HG03565 (cell line): Measurements from ENCODE around the gene HPRT1.

Source experiments
- ATAC-seq: cut with Tn5 transposase; IDR thresholded peaks from one replicate; pipeline ENCODE4 v1.9.1; 2021; ENCODE audit warnings: mild to moderate bottlenecking, moderate library complexity; ENCODE audit not compliant: unreplicated experiment

HPRT1 gene

DNA sequence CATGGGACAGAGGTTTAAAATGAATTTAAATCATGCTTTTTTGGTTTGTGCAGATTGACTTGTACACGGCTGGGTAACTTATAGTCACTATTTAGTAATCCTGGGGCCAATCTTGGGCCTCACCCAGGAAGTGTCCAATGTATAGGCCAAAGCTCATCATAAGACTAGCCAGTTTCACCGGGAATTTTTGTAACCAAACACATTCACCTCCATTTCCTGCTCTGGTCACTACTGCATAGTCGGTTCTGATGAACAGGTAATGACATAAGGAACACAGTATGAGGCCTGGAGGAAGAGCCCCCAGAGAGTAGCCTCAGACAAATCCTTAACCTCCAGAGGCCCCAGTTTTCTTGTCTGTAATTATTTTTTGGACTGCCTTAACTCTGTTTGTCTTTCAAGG is 81.9 kb downstream of the HPRT1 start:
- ATAC-seq, result no peak

DNA sequence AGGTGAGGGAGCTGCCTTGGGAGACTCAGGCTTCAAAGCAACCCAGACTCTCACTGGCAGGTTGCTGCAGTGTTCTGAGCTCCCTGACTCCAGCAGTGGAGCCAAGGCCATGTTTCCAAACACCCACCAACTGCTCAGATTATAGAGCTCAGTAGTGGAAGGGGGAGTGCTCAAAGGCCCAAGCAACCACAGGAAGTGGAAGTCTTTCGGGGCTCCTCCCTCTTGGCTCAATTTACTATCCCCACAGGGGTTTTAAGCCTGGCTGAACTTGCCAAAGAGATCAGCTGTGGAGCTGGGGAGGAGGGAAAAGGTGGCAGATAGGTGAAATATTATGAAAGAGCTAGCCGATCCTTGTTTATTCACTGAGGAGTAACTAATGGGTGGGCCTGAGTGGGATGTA is 82.5 kb downstream of the HPRT1 start:
- no peak for ATAC-seq

DNA sequence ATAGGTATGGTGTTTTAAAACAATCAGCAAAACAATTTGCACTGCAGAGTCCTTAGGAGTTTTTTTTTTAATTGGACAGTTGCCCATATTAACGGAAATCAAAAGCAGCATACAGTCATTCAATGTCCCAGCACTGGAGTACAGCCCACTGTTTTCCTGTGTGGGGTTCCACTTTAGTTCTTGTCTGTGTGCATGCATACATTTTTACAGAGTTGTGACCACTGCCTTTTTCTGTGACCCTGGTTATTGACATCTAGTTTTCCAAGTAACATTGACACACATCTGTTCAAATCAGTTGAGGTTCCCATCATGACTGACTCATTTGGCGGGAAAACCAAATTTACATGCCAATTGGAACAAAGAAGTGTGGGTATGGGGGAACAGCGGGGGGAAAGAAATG is 83.3 kb downstream of the HPRT1 start:
- ATAC-seq, result no peak

DNA sequence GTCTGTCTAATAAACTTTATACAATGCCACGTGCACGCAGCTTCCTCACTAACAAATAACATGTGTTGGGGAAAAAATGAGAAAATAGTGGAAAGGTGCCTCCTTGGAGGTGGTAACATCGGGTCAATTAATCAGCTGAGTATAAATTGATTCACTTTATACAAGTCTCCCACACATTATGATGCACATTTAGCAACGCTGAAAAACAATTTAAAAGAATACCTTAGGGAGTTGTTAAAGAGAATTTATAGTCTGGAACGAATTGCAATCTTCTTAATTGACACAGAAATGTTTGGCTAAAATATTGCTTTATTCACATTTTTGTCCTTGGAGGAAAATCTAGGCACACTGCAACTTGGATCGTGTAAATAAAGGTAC is 84.2 kb downstream of the HPRT1 start:
- no peak for ATAC-seq

DNA sequence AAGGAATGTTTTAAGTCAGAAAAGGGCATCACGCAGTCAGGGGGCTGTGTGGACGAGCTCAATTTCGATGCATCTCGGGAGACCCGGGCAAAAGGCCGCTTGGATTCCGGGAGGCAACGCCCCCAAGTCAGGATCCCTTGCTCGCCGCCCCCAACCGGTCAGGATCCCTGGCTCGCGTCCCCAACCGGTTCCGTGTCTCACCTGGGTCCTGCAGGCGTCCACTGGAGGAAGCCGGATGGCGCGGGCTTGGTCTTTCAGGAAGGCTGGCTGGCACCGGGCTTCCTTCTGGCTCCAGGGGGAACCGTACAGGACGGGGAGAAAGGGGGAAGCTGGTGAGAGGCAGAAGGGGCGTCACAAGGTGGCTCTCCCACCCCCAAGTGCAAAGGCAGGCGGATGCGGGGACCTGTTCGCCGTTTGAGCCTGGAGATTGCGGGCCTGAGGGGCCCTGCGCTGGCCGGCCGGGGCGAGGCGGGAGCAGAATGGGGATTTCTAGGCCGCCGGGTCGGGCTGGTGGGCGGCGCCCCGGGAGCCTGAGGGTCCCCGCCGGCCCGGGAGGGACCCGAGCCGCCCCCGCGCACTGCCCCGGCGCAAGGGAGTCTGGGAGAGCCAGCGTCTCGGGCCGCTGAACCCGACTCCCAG is 84.7 kb downstream of the HPRT1 start:
- no peak for ATAC-seq

DNA sequence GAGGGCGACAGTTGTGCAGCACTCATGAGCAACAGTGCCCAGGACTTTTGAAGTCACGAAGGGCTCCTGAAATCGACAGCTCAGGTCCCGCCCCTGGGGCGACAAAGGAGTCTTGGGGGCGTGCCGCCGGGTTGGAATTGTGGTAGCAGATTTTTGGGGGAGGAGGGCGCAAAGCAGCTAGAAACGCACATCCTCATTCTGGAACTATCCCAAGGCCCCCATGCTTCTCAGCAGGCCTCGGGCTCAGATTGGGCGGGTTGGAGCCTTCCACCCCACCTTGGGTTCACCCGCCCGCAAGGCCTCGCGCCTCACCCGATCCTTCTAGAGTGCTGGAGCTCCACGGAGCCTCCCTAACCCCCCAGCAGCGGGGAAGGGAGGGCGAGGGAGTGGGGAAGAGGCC is 85.5 kb downstream of the HPRT1 start:
- ATAC-seq, result no peak

DNA sequence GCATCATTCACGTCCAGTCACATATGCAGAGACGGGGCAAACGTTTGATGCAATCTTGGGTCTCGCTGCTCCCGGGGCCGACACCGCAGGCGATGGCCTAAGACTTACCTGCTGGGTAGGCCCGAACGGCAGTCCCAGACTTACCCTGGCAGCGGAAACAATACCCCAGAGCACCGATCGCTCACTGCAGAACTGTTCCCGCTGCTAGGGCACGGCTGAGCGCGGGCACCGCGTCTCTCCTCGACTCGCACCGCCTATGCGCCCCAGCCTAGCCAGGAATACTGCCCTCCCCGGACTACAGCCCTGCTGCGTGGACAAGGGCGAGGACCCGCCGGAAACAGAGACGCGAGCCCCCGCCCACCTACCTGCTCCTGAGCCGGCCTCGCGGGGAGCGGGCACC is 86.2 kb downstream of the HPRT1 start:
- ATAC-seq, result no peak

DNA sequence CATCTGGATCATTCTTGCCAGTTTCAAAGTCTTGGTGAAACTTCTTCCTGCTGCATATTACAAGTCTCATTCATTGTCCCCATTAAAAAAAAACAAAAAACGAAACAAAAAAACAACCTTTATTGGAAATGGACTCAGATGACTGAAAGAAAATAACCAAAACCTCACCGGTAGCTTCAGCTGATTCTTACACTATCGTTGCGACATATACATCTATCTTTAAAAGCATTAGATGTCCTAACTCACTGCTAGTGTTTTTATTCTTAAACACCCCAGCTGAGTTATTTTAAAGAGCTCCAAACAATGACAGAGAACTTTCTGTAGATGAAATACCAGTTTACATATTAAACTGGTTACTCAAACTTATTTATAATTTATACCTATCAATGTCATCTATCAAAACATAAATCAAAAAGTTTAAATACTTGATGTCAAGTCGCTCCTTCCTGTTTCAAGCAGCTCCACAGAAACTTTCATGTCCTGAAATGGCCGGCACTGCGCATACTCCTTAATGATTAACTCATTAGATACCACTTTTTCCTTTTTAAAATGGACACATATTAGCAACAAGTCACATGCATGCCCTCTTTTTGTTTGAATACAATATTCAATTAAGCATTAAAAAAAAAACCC is 87.2 kb downstream of the HPRT1 start:
- ATAC-seq, result no peak

DNA sequence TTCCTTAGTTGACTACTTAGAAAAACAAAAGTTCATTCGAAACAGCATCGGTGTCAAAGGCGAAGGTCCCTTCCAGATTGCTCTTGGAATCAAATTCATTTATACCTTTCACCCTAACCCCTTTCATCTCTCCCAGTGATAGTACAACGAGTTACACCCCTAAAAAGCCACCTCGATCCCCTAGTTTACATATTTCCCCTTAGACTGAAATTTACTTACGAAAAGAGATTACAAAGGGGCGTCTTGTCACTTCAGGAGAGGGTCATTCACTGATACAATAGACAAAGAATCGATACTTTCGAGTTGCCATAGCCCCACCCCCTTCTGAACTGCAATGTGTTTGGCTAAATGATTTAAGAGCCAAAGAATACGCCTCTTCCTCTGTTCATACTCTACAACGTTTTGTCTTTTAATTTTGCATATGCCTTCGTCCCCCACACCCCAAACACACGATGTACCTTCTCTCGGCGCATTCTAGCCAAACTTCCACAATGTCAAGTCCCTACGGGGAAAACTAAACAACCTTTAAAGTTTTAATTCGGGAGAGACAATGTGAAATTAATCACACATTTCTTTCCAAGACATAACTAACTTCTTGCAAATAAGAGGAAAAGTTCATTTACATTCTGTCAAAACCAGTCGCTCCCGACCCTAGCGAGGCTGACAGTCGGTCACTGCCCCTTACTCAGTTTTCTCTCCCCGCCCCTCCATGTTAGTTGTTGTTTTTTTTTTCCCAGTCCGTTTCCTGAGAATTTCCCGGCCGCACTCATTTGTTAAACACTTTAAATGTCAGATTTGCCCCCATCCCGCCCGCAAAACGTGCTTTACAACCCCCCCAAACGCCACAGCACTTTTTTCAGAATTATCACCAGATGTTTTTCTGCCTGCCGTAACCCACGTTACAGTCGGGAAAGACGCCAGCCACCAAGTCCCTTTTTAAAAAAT is 88.6 kb downstream of the HPRT1 start:
- no peak for ATAC-seq
